B cell (primary cell): ENCODE measurements around the gene COX14. TPM values are rescaled to one million over a fixed set of nuclear protein-coding genes. Genes with fewer than 3 reads are reported as not detected.

Experiments used
- ATAC-seq: fragments of 200-7000 bp; cut with Tn5 transposase; one replicate; pipeline ENCODE4 v1.10.0; 2021; ENCODE audit warnings: low read depth, mild to moderate bottlenecking, moderate number of reproducible peaks, moderate library complexity
- CTCF ChIA-PET: fragments of 350-600 bp; sonication (Branson Sonifier 250); formaldehyde crosslinking; loops from one replicate; lab custom pipeline; 2021; ENCODE audit warnings: antibody characterized with exemption, inconsistent platforms; lab: Charles Lee
- POLR2A ChIA-PET: fragments of 350-600 bp; sonication (Branson Sonifier 250); formaldehyde crosslinking; loops from one replicate; lab custom pipeline; 2021; ENCODE audit warnings: antibody characterized with exemption; lab: Charles Lee
- DNase-seq: peaks from one replicate; pipeline ENCODE4 v3.0.0; 2013
- H2AFZ ChIP-seq: 2 replicates; pipeline ENCODE4 v1.6.1; 2012; ENCODE audit warnings: mild to moderate bottlenecking, low read depth, low read length; ENCODE audit not compliant: insufficient read depth, poor library complexity, severe bottlenecking
- H3K27ac ChIP-seq, 2 donors: 1 replicate in 1 of 2; 2 replicates in 1 of 2; pipeline ENCODE4 v1.5.1; 2012 to 2013; ENCODE audit warnings: low read length in 2 of 2, mild to moderate bottlenecking in 2 of 2, moderate library complexity in 1 of 2
- H3K27me3 ChIP-seq, 4 experiments: fragments of 200-600 bp in 1 of 4; sonication (generic) in 1 of 4; replicated peaks in 1 of 4; 1 replicate in 2 of 4; 2 replicates in 2 of 4; pipeline versions ENCODE4 v1.6.1 to v1.7.0; 2013 to 2016; ENCODE audit warnings: low read length in 3 of 4, mild to moderate bottlenecking in 2 of 4, mixed read lengths in 1 of 4, moderate library complexity in 1 of 4; ENCODE audit not compliant: insufficient read depth in 4 of 4, control insufficient read depth in 3 of 4; ENCODE audit errors: control extremely low read depth in 1 of 4
- H3K36me3 ChIP-seq, 2 experiments: replicated peaks in 1 of 2; 1 replicate in 1 of 2; 2 replicates in 1 of 2; pipeline versions ENCODE4 v1.6.1 to v1.7.1; 2013; ENCODE audit warnings: low read length in 1 of 2; ENCODE audit not compliant: insufficient read depth in 2 of 2, control insufficient read depth in 1 of 2; ENCODE audit errors: control extremely low read depth in 1 of 2, extremely low read depth in 1 of 2
- H3K4me1 ChIP-seq, 2 donors: fragments of 200-600 bp in 1 of 2; sonication (generic) in 1 of 2; 1 replicate in 1 of 2; 2 replicates in 1 of 2; pipeline versions ENCODE4 v1.5.1 to v1.6.1; 2013 to 2017; ENCODE audit warnings: low read length in 2 of 2; ENCODE audit not compliant: control insufficient read depth in 2 of 2, insufficient read depth in 2 of 2
- H3K4me2 ChIP-seq: replicated peaks from 2 replicates; pipeline ENCODE3; 2012; ENCODE audit warnings: mild to moderate bottlenecking, low read depth, low read length; ENCODE audit not compliant: poor library complexity, severe bottlenecking
- H3K4me3 ChIP-seq, 5 experiments: fragments of 200-600 bp in 1 of 5; sonication (generic) in 1 of 5; 1 replicate in 3 of 5; 2 replicates in 2 of 5; pipeline versions ENCODE4 v1.5.1 to v1.7.0; 2011 to 2016; ENCODE audit warnings: low read length in 4 of 5, mild to moderate bottlenecking in 4 of 5, low read depth in 2 of 5, control low read depth in 1 of 5, moderate library complexity in 1 of 5; ENCODE audit not compliant: insufficient read depth in 1 of 5; ENCODE audit errors: control extremely low read depth in 1 of 5, extremely low read depth in 1 of 5
- H3K79me2 ChIP-seq: fragments of 200-600 bp; sonication (generic); one replicate; pipeline ENCODE4 v1.6.0; 2016; ENCODE audit warnings: low read length; ENCODE audit not compliant: control insufficient read depth, insufficient read depth
- H3K9ac ChIP-seq: fragments of 200-600 bp; sonication (generic); 2 replicates; pipeline ENCODE4 v1.6.1; 2017; ENCODE audit warnings: mild to moderate bottlenecking, low read length, moderate library complexity
- H3K9me3 ChIP-seq, 3 donors: one replicate each; pipeline versions ENCODE4 v1.6.1 to v1.7.1; 2013; ENCODE audit warnings: low read length in 2 of 3; ENCODE audit not compliant: control insufficient read depth in 2 of 3, insufficient read depth in 1 of 3; ENCODE audit errors: control extremely low read depth in 1 of 3
- H4K20me1 ChIP-seq: 2 replicates; pipeline ENCODE4 v1.6.0; 2012; ENCODE audit warnings: mild to moderate bottlenecking, low read length; ENCODE audit not compliant: insufficient read depth, control insufficient read depth, poor library complexity, severe bottlenecking
- H3K27ac Mint-ChIP-seq: one replicate; pipeline ENCODE4 v1.8.0; 2021; ENCODE audit warnings: mixed read lengths
- H3K27me3 Mint-ChIP-seq: one replicate; pipeline ENCODE4 v1.8.0; 2021; ENCODE audit warnings: mixed read lengths
- H3K4me1 Mint-ChIP-seq: one replicate; pipeline ENCODE4 v1.8.0; 2021; ENCODE audit warnings: mixed read lengths
- H3K4me3 Mint-ChIP-seq: one replicate; pipeline ENCODE4 v1.8.0; 2021; ENCODE audit warnings: mixed read lengths
- H3K9me3 Mint-ChIP-seq: one replicate; pipeline ENCODE4 v1.8.0; 2022; ENCODE audit warnings: mixed read lengths; ENCODE audit not compliant: insufficient read depth
- CTCF ChIP-seq: fragments of 200-600 bp; IDR thresholded peaks from one replicate; pipeline ENCODE4 v1.8.0; 2022; ENCODE audit warnings: antibody characterized with exemption, mild to moderate bottlenecking
- EZH2 ChIP-seq: IDR thresholded peaks from 2 replicates; pipeline ENCODE4 v1.6.1; 2012; ENCODE audit warnings: borderline replicate concordance, low read depth, mild to moderate bottlenecking, moderate library complexity, low read length; ENCODE audit not compliant: insufficient read depth, poor library complexity, severe bottlenecking
- WGBS: methylation state at CpG from one replicate; pipeline ENCODE4 v1.1.5; 2013; ENCODE audit warnings: missing lambda C conversion rate; ENCODE audit not compliant: insufficient coverage; 5-methylcytosine and 5-hydroxymethylcytosine counted together
- intact Hi-C: fragments of 100-400 bp; cut with micrococcal nuclease; formaldehyde crosslinking; loops from one replicate; pipeline ENCODE4 v1.10.0; 2022
- polyA plus RNA-seq: library from polyadenylated mRNA; depleted of rRNA; stranded (reverse); fragments of >200 nt; gene quantifications from 2 replicates; pipeline ENCODE4 v1.2.3, GENCODE V29; 2012
- total RNA-seq, 2 donors: library from RNA; stranded (reverse); fragments of 120-200 nt in 1 of 2; gene quantifications; 1 replicate in 1 of 2; 2 replicates in 1 of 2; pipeline versions ENCODE4 v1.2.3 to v1.2.4, GENCODE V29; 2013 to 2022

COX14 gene
- total and polyA plus RNA-seq, 2 donors (not counting 1 experiment from before 2014, with no cell fraction given): 31.8 to 60.4 TPM

- no peak for DNase-seq
- Mint-ChIP-seq H3K4me3 (no peak overlapping the region), H3K27me3 (no peaks in the 10 kb centered on the region), H3K27ac (no peak overlapping the region), H3K4me1 (peaks cover 14% of the 10 kb centered on the region), H3K9me3 (no peaks in the 10 kb centered on the region)
- no peak for TF ChIP-seq EZH2
- TF ChIP-seq CTCF: no peak
- POLR2A ChIA-PET: interaction anchor here (1.3 kb wide), 1 partner anchor 20 kb away, joined by 3 read pairs; the partner anchor contains the start of gene SMARCD1
- CTCF ChIA-PET: interaction anchor here (14.8 kb wide), 1 partner anchor 15 kb away, joined by 343 read pairs; the partner anchor contains the start of gene SMARCD1
- Histone ChIP-seq H3K4me2 (no peak overlapping the region), H3K9ac (no peak overlapping the region), H3K4me1 (peaks cover 7 to 19% of the 10 kb centered on the region in 2 donors), H3K27ac (no peak overlapping the region), H2AFZ (no peak overlapping the region), H3K79me2 (peaks cover 15% of the 10 kb centered on the region), H3K9me3 (no peaks in the 10 kb centered on the region), H3K27me3 (no peaks in the 10 kb centered on the region), H3K4me3 (no peak overlapping the region), H4K20me1 (no peaks in the 10 kb centered on the region), H3K36me3 (peaks cover 0 to 28% of the 10 kb centered on the region in 2 experiments)
- ATAC-seq: no peak
- 86% methylated on average over 11 of the region's 14 CpGs for WGBS
- intact Hi-C loops: no loop called here
Measured at GRCh38 chr12:50104417-50105366, 7.3 kb upstream of the COX14 start.
